HS-27A (cell line): ENCODE measurements around the gene CD84.
"Not testable (repeated sequence)": the region's sequence is repeated elsewhere in the genome, so short reads cannot be mapped to it uniquely, and the experiment has no call there.

Source experiments
- DNase-seq: peaks from one replicate; pipeline ENCODE4 v3.0.0-alpha.2; 2012; ENCODE audit warnings: low read depth, missing footprints

Gene CD84

DNA sequence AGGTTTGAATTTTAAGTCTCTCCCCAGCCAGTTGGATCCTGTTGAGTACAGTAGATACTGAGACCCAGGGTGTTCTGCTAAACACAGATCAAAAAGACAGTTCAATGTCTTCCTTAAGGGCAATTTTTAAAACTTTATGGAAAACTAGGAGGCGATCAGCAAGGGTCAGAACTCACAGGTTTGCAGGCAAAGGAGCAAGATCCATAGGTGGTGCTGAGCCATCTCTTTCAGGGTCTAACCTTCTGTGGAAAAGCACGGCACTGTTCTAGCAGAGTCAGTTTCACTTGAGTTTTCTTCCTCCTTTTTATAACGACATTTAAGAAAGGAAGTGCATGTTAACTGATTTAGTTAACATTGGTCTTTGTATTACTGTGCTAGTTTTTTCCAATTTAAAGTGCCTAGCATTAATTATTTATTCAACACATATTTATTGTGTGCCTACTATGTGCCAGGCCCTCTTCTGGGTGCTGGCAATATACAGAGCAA, at the start of gene CD84:
Gene CD84, minus strand, starts transcription at position 281 of the 486 bp plus-strand sequence. Its CDS starts 59 bp downstream, at position 222.
- DNase-seq, result no peak

DNA sequence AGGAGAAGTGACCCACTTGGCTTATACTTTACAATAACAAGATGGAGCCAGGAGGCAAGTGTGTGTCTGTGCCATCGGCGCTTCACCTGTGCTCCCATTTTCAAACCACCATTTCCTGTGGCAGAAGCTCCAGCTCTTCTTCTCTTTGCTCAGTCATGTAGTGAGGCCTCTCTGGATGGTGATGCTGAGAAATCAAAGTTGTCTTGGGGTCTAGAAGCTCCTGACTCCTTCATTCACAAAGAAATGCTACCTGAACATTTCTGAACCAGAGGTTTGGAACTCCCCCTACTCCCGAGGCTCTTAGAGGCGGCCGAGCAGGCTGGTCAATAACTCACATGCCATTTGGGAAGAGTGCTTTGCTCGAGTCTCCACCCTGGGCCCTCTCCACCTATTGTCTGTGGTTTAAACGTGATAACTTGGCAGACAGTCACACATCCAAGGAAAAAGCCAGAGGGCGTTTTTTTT, 49.5 kb upstream of the CD84 start:
- DNase-seq, result no peak

- not testable (repeated sequence) for DNase-seq
Observed at GRCh38 chr1:160627677-160628289, 48.5 kb upstream of the CD84 start.

GRCh38 chr1:160626509-160627342, 47.4 kb upstream of the CD84 start:
- no peak for DNase-seq

- DNase-seq, result no peak
Observed at GRCh38 chr1:160625725-160626498, 46.6 kb upstream of the CD84 start.

DNA sequence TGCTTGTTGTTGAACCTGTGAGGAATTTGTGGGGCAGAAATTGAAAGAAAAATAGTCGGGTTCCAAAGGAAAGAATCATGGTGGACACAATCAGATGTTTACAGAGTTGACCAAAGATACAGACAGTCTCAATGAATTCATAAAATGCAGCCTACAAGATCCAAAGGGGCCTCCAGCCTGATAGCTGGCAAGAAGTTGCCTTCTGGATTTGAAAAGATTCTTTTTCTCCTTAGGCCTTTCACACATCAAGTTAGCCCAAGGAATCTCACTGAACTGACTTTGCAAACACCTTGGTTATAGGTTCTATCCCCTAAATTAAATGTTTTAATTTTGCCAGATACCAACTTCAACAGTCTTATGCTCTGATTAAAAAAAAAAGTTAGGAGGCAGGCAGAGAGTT, 46.0 kb upstream of the CD84 start:
- no peak for DNase-seq

DNA sequence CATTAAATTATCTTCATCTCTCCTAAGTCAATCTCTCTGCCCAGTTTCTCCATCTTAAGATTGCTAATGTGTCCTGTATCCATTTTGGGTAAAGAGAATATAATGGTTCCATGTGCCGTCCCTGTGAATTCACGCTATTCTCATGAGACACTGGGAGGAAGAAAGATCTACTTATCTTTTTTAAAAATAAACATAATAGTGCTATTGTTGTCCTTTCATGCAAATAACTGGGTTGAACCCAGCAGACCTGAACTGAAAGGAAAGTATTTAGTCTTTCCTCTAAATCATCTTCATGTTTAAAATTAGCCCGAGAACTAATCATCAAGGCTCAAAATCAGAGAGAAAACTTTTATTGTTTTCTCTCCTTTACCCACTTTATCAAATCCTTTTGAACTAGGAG, 45.2 kb upstream of the CD84 start:
- DNase-seq, result no peak

DNA sequence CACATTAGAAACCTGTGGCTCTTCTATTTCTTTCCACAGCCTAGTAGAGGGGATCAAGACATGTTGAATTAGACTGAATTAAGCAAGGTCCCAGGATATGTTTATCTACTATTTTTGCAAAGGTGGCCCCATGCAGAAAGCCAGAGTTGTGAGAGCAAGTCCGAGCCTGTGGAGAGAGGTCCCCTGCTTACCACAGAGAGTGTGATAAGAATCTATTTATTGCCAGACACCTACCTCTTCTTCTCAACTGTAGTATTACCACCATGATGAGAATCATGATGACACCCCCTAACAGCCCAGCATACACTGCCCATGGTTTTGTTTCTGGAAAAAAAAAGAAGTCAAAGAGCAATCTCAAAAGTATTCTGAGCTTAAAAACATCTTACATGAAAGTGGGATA, 44.6 kb upstream of the CD84 start:
- DNase-seq, result no peak

- no peak for DNase-seq
Observed at GRCh38 chr1:160623227-160623633, 43.9 kb upstream of the CD84 start.

DNA sequence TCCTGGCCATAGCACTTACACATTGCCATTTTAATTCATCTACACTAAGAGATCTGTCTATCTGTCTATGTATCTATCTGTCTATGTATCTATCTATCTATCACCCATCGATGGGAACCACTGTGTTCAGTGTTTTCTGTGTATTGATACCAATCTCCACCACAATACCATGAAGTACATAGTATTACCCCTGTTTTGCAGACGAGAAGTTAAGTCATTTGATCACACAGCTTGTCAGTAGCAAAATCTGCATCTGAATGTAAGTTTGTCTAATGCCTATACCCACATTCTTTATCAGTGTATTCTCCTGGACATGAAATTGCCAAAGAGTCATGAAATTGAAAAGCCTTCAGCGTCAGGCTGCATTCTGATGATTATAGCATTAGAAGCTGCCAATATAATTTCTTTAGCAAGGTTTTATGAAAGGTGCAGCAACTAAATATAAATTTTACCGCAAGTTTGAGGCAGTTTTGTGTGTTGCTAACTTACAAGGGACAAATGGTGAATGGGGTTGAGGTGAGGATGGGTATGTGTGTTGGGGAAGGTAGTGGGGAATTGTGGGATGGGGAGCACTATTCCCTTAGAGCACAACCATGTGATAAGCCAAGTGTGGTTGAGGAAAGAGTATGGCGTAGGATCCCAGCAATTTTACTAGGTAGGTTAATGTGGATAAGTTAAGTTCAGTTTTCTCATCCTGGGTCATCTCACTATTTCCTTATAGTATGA, 43.4 kb upstream of the CD84 start:
- no peak for DNase-seq

GRCh38 chr1:160621633-160622413, 42.5 kb upstream of the CD84 start:
- DNase-seq, result peak; percentile 5

- no peak for DNase-seq
Observed at GRCh38 chr1:160620942-160621632, 41.8 kb upstream of the CD84 start.

DNA sequence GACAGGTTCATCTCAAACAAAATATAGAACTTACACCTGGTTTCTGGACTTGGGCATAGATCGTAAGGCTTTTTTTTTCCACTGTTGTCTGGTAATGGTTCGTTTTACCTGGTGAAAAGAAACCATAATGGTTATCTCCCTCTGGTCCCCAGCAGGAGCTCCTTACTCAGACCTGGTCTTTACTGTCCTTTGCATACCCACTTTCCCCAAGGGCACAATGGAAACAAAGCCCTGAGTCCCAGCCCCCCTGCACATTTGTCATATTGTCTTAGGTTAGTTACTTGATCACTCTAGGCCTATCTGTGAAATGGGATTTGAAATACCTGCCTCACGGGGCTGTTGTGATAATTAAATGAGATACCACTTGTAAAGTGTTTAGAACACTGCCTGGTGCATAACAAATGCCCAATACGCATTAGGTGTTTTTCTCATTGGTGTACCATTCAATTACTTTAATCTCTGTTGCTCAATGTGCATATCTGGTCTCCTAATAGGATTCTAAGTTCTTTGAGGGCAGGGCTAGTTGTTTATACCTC, 40.5 kb upstream of the CD84 start:
- no peak for DNase-seq

GRCh38 chr1:160618763-160619274, 39.5 kb upstream of the CD84 start:
- DNase-seq, result no peak

DNA sequence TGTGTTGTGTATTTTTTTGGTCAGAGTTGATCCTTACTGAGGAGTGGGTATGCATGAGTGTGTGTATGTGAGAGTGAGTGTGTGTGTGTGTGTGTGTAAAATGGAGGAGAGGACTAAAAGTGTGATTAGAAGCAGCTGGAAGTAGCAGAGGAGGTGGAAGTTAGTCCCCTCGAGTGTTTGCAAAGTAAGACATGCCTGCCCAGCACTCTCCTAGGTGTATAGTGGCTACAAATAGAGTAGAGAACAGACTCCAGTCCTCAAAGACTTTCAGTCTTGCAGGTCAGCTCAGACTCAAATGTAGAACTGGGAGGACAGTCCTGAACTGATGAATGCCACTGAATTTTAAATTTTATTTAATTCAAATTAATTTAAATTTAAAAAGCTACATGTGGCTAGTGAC, 39.0 kb upstream of the CD84 start:
- no peak for DNase-seq

DNA sequence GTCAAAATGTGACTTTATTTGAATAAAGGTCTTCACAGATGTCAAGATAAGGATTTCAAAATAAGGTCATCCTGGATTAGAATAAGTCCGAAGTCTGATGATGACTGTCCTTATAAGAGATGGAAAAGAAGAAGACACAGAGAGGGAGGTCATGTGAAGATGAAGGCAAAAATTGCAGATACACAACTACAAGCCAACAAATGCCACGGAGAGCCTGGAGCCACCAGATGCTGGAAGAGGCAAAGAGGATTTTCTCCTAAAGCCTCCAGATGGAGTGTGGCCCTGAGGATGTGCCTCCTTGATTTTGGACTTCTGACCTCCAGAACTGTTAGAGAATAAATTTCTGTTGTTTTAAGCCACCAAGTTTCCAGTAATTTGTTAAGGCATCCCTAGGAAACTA, 36.4 kb upstream of the CD84 start:
- DNase-seq, result no peak

DNA sequence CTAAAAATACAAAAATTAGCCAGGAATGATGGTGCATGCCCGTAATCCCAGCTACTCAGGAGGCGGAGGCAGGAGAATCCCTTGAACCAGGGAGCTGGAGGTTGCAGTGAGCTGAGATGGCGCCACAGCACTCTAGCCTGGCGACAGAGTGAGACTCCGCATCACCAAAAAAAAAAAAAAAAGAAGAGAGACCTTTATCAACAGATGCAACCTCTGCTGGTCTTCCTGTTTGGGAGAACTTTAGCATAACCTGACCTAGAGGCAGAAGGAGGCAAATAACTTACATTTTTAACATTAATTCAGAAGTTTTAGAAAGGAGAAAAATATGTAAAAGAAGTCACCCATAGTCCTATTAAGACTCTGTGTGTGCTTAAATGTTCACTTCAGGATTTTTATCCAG, 35.1 kb upstream of the CD84 start:
- no peak for DNase-seq

DNA sequence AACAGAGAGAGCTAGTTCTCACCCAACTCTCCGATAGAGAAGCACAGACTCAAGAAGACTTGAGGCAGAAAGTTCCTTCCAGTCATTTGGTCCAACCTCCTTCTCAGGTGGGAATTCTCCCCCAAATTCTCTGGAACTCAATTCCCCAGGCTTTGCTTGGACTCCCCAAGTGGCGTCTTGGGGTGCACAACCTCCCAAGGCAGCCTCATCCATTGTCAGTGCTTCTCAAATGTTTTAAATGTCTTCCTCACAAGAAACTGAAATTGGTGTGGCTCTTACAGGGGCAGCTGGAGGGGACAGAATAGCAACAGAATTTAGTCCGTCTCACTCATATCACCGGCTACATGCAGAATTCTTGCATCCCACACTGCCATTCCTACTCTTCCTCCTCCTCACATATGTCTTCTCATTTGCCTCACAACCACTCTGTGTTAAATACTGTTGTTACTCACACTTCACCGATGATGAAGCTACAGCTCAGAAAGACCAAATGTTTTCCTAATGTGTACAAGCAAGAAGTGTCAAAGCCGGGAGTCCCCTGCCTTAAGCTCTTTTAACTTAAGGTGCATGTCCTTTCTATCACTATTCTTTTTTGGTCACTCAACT, 33.4 kb upstream of the CD84 start:
- no peak for DNase-seq

DNA sequence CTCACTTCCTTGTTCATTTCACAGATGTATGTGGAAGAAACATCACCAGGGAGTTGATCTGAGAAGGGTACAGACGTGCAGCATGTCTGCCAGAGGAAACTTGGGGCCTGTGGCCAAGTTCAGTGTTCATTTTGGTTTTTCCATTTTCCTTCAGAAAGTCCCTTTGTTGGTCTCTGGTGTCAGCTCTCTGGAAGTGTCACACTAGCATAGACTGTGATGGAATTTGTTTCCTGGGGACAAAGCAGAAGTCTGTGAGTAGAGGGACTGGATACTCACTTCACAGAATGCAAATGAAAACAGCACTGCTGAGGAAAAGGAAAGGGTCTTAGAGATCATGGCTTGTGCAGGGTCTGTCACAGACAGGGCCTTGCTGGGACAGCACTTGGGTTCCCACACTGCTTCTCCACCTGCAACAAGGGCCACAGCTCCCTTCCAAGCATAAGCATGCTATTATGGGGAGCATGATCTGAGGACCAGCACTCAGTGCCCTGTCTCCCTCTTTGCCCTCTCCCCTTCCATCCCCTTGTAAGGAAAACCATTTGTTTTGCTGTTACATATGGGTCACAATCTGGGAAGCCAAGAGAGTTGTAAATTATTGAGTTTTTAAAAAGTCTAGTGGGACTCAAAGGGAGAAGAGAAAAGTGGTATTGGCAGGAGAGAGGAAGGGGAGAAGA, 31.4 kb upstream of the CD84 start:
- no peak for DNase-seq
